ENCODE data around the gene SPP1.

- no peak for TF ChIP-seq CTCF (IDR thresholded peaks at IDR 0.05)
- TF ChIP-seq POLR2A (IDR thresholded peaks at IDR 0.05) = no peak
- peak; percentile 27 for TF ChIP-seq POLR2AphosphoS5 (IDR thresholded peaks at IDR 0.05)
- TF ChIP-seq EP300 (IDR thresholded peaks at IDR 0.05) = no peak
Observed at GRCh38 chr4:88022289-88022688, 46.8 kb downstream of the SPP1 start.

All from gastroesophageal sphincter (tissue), 3 donors.